ENCODE results near the gene UGT2A3. TPM values are rescaled to one million over a fixed set of nuclear protein-coding genes. Genes with fewer than 3 reads are reported as not detected.

UGT2A3 gene
- total RNA-seq, 4 donors from 2014 or later, result 0.13 to 0.46 (median 0.13) TPM; not detected in 1

DNA sequence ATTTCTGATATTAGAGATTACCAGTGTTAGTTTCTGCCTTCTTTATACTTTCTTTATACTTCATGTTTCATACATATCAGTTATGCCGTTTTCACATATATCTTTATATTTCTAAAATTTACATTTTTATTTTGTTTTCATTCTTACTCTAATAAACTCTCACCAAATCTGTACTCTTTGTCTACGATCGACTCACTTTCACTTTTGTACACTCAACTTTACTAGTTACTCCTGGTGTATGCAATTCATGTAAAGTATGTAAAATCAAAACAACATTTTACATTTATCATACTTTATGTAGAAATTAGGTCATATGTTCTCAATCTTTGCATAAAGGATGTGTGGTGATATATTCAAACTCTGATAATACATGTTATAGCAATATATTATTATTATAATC lies 59.9 kb downstream of the UGT2A3 start:
- H3K27ac ChIP-seq, result no peak overlapping the region
- H3K27me3 ChIP-seq, result no peaks in the 10 kb centered on the region
- no peaks in the 10 kb centered on the region for H3K4me1 ChIP-seq
- no peaks in the 10 kb centered on the region for H3K9me3 ChIP-seq
- in situ Hi-C loops (cut with MboI; ENCODE audit: low sequenced_read_pairs in 4 of 4) (no loop called here), intact Hi-C loops (cut with DNase I; ENCODE audit: low total_unique reads) (no loop called here)
- H3K36me3 ChIP-seq, result no peaks in the 10 kb centered on the region
- H3K4me3 ChIP-seq, result no peak overlapping the region
- DNase-seq (no peak), ATAC-seq (no peak)
- TF ChIP-seq, protein P1, sequence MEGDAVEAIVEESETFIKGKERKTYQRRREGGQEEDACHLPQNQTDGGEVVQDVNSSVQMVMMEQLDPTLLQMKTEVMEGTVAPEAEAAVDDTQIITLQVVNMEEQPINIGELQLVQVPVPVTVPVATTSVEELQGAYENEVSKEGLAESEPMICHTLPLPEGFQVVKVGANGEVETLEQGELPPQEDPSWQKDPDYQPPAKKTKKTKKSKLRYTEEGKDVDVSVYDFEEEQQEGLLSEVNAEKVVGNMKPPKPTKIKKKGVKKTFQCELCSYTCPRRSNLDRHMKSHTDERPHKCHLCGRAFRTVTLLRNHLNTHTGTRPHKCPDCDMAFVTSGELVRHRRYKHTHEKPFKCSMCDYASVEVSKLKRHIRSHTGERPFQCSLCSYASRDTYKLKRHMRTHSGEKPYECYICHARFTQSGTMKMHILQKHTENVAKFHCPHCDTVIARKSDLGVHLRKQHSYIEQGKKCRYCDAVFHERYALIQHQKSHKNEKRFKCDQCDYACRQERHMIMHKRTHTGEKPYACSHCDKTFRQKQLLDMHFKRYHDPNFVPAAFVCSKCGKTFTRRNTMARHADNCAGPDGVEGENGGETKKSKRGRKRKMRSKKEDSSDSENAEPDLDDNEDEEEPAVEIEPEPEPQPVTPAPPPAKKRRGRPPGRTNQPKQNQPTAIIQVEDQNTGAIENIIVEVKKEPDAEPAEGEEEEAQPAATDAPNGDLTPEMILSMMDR (IDR thresholded peaks at IDR 0.05 in 4 of 5, conservative IDR thresholded peaks at IDR 0.05 in 1 of 5), result no peak
- TF ChIP-seq POLR2A (IDR thresholded peaks at IDR 0.05), result no peak

GRCh38 chr4:68885545-68885944 lies 66.1 kb downstream of the UGT2A3 start:
- intact Hi-C loops (cut with DNase I; ENCODE audit: low total_unique reads) (no loop called here), in situ Hi-C loops (cut with MboI; ENCODE audit: low sequenced_read_pairs in 4 of 4) (no loop called here)
- no peak for ATAC-seq

GRCh38 chr4:68883870-68884269 lies 67.7 kb downstream of the UGT2A3 start:
- DNase-seq (no peak), ATAC-seq (no peak)
- no peaks in the 10 kb centered on the region for H3K27me3 ChIP-seq
- H3K4me1 ChIP-seq, result no peaks in the 10 kb centered on the region
- intact Hi-C loops (cut with DNase I; ENCODE audit: low total_unique reads), result no loop called here
- H3K27ac ChIP-seq, result no peak overlapping the region
- in situ Hi-C loops (cut with MboI; ENCODE audit: low sequenced_read_pairs in 4 of 4), result no loop called here
- H3K9me3 ChIP-seq, result no peaks in the 10 kb centered on the region
- H3K36me3 ChIP-seq, result no peaks in the 10 kb centered on the region
- H3K4me3 ChIP-seq, result no peak overlapping the region
- no peak for TF ChIP-seq POLR2A (IDR thresholded peaks at IDR 0.05)
- TF ChIP-seq, protein P1 (IDR thresholded peaks at IDR 0.05 in 4 of 5, conservative IDR thresholded peaks at IDR 0.05 in 1 of 5), result no peak

More at GRCh38 chr4:68885545-68885944, 66.1 kb downstream of the UGT2A3 start:
- Histone ChIP-seq H3K4me1 (no peaks in the 10 kb centered on the region), H3K9me3 (no peaks in the 10 kb centered on the region), H3K4me3 (no peak overlapping the region), H3K27ac (no peak overlapping the region), H3K36me3 (no peaks in the 10 kb centered on the region), H3K27me3 (no peaks in the 10 kb centered on the region)
- no peak for DNase-seq
- TF ChIP-seq, protein P1 (IDR thresholded peaks at IDR 0.05 in 4 of 5, conservative IDR thresholded peaks at IDR 0.05 in 1 of 5), result no peak
- TF ChIP-seq POLR2A (IDR thresholded peaks at IDR 0.05), result no peak

Other genes starting within 250 kb of the UGT2A3 start
- under 1 TPM in 1 of 4 donors, not detected in 3; 0.18 TPM for gene UGT2B10, start 135.8 kb downstream of the UGT2A3 start, total RNA-seq
- gene UGT2B7, start 144.7 kb upstream of the UGT2A3 start, total RNA-seq, result under 1 TPM in 2 of 4 donors, not detected in 2; 0.26 to 0.33 TPM

All from gastrocnemius medialis (tissue), 4 donors.